DLD1 (cell line): Measurements from ENCODE around the gene PCNX3.
"Not testable (repeated sequence)": the region's sequence is repeated elsewhere in the genome, so short reads cannot be mapped to it uniquely, and the experiment has no call there.

Experiments
- in situ Hi-C: cut with HindIII; loops from 2 replicates; pipeline ENCODE4 v1.10.0; 2017; ENCODE audit warnings: low sequenced_read_pairs

Gene PCNX3

GRCh38 chr11:65637794-65638419 lies 22.3 kb downstream of the PCNX3 start, which contains the start of gene SIPA1:
Gene SIPA1 (plus strand): TSS chr11:65638101. CDS start chr11:65640922, 2,821 bp downstream.
- in situ Hi-C loops: no loop called here

GRCh38 chr11:65639228-65639597 lies 23.6 kb downstream of the PCNX3 start:
- in situ Hi-C loops: not testable (repeated sequence)

GRCh38 chr11:65639623-65640482 lies 24.3 kb downstream of the PCNX3 start:
- in situ Hi-C loops: no loop called here

DNA sequence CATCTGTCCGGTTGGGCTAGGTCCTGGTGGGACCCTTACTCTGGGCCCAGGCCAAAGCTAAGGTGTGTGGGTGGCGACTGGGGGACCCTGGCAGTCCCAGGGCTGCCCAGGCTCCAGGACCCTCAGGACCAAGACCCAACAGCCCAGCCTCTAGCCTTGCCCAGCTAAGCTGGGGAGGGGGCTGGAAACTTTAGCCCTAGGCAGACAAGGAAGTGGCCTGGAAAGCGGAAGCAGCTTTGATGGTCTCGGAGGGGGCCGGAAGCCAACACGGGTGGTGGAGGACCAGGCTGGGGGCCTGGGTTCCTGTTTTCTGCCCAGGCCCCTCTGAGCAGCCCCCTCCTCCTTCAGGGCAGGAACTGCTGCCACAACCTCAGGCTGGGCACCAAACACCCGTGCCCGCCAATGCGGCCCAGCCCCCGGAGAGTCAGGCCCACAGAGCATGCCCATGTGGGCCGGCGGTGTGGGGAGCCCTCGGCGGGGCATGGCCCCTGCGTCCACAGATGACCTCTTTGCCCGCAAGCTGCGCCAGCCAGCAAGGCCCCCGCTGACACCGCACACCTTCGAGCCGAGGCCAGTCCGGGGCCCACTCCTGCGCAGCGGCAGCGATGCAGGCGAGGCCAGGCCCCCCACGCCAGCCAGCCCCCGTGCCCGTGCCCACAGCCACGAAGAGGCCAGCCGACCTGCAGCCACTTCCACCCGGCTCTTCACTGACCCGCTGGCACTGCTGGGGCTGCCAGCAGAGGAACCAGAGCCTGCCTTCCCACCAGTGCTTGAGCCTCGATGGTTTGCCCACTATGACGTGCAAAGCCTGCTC lies 25.1 kb downstream of the PCNX3 start:
- in situ Hi-C loops: no loop called here

GRCh38 chr11:65641297-65642013 lies 25.9 kb downstream of the PCNX3 start:
- in situ Hi-C loops: no loop called here

DNA sequence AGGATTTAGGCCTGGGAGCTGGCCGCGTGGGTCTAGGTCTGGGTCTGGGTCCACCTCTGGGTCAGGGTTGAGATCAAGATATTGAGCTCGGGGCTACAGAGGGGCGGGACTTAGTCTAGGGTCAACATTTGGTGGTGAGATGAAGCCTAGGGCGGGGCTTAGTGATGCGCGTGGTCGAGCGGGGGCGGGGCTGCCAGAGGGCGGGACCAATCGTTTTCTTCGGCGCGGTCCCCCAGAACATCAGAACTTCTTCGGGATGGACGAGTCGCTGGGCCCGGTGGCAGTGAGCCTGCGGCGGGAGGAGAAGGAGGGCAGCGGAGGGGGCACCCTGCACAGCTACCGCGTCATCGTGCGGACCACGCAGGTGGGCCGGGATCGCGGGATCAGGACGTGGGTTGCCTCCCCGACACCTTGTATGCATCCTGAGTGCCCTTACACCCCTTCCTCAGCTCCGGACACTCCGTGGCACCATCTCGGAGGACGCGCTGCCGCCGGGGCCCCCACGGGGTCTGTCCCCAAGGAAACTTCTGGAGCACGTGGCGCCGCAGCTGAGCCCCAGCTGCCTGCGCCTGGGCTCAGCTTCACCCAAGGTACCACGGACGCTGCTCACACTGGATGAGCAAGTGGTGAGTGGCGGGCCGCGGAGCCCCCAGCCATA lies 26.6 kb downstream of the PCNX3 start:
- in situ Hi-C loops: no loop called here

- in situ Hi-C loops: no loop called here
Measured at GRCh38 chr11:65643971-65644370, 28.4 kb downstream of the PCNX3 start.

GRCh38 chr11:65644837-65645236 lies 29.3 kb downstream of the PCNX3 start:
- in situ Hi-C loops: no loop called here

- in situ Hi-C loops: no loop called here
Measured at GRCh38 chr11:65645710-65646109, 30.1 kb downstream of the PCNX3 start.

- in situ Hi-C loops: no loop called here
Measured at GRCh38 chr11:65646288-65646957, 30.8 kb downstream of the PCNX3 start.

DNA sequence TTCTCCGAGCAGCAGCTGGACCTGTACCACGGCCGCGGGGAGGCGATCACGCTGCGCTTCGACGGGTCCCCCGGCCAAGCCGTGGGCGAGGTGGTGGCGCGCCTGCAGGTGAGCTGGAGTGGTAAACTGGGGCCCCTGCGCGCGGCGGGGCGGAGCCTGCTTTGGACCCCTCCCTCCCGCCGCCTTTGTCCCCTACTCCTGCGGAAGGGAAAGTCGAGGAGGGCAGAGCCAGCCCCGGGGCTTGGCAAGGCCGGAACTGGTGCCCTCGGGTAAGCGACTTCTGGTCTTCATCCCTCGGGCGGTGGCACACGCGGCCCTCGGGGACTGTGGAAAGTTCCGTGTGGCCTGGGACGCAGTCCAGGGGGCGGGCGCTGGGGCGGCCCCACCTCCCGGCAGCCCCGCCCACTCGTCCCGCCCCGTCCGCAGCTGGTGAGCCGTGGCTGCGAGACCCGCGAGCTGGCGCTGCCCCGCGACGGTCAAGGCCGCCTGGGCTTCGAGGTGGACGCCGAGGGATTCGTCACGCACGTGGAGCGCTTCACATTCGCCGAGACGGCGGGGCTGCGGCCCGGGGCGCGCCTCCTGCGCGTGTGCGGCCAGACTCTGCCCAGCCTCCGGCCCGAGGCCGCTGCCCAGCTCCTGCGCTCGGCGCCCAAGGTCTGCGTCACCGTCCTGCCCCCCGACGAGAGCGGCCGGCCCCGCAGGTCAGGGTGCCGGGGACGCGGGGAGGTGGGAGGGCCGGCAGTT lies 31.6 kb downstream of the PCNX3 start:
- in situ Hi-C loops: no loop called here

- in situ Hi-C loops: no loop called here
Measured at GRCh38 chr11:65648997-65649493, 33.5 kb downstream of the PCNX3 start.

GRCh38 chr11:65649656-65650546 lies 34.3 kb downstream of the PCNX3 start:
- in situ Hi-C loops: no loop called here

DNA sequence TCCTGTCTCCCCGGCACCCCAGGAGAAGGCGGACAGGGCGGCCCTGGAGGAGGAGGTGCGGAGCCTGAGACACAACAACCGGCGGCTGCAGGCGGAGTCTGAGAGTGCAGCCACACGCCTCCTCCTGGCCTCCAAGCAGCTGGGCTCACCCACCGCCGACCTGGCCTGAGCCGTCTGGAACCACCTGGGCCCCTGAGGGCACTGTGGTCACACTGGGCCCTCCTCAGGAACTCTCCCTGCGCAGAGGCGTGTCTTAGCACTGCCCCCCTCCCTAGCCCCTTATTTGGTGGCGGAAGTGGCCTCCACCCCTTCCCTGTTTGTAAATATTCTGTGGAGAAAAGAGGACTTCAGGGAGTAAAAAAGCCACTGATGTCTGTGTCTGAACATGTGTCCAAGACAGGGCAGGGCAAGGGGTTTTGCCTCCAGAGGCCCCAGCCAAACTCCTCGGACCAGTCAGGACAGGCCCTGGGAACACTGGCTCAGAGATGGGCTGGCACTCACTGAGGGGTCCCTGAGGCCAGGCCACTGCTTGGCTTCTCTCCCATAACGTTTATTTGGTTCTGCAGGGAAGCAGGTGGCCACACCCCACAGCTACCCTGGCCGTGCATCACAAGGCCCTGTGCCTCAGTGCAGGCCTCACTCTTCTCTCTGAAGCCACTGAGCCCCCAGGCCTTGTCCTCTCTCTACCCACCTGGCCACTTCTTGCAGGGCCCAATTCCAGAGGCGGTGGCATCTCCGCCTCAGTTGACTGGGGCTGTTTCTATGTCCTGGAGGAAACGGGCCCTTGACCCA lies 35.2 kb downstream of the PCNX3 start:
- in situ Hi-C loops: no loop called here

- in situ Hi-C loops: no loop called here
Measured at GRCh38 chr11:65651339-65651588, 35.7 kb downstream of the PCNX3 start.

- in situ Hi-C loops: no loop called here
Measured at GRCh38 chr11:65651589-65652510, 36.3 kb downstream of the PCNX3 start.
